ENCODE measurements around the gene KMT2E. TPM values are rescaled to one million over a fixed set of nuclear protein-coding genes. Genes with fewer than 3 reads are reported as not detected.

Gene KMT2E
- total RNA-seq, 3 donors from 2014 or later (not counting 1 experiment from before 2014, with no cell fraction given) = 272 to 353 (median 345) TPM

DNA sequence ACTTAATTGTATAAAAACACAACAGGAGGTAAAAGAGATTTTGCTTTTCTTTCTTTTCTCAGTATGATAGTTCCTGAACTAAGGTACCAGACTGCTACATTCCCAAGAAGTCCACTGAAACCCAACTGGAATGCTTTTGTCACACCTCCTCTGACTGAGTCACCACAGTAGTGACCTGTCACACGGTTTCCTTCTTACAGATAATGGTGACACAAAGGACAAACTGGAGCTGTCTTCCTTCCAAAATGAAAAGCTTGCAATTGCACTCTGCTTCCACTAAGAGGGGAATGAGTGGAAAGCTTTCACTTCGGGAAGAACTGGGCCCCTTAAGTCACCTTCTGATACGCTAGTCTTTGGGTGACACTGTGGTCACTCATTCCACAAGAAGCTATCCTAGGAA, 122.2 kb downstream of the KMT2E start:
- no peaks in the 10 kb centered on the region for H3K27me3 Mint-ChIP-seq (ENCODE audit: low read depth in 2 of 2)
- H3K27ac Mint-ChIP-seq = peak overlapping the region; percentile 39 to 48
- Histone ChIP-seq H3K4me3 (ENCODE audit: low read length) (no peak overlapping the region), H3K36me3 (ENCODE audit: control insufficient read depth, insufficient read depth, low read length) (peaks cover 48% of the 10 kb centered on the region), H3K27ac (ENCODE audit: low read length) (no peak overlapping the region), H3K27me3 (ENCODE audit: control insufficient read depth, insufficient read depth, low read length) (no peaks in the 10 kb centered on the region), H3K9me3 (ENCODE audit: control insufficient read depth, insufficient read depth, low read length) (no peaks in the 10 kb centered on the region), H3K4me1 (ENCODE audit: control insufficient read depth, insufficient read depth, low read length) (peaks cover under 1% of the 10 kb centered on the region)
- peaks cover 2% of the 10 kb centered on the region for H3K36me3 Mint-ChIP-seq
- no peak for ATAC-seq
- H3K4me3 Mint-ChIP-seq = no peak overlapping the region
- H3K9me3 Mint-ChIP-seq = no peaks in the 10 kb centered on the region
- 89% methylated on average over 3 of the region's 3 CpGs for WGBS (ENCODE audit: insufficient coverage)
- intact Hi-C loops (cut with micrococcal nuclease) = no loop called here
- TF ChIP-seq, protein P1, sequence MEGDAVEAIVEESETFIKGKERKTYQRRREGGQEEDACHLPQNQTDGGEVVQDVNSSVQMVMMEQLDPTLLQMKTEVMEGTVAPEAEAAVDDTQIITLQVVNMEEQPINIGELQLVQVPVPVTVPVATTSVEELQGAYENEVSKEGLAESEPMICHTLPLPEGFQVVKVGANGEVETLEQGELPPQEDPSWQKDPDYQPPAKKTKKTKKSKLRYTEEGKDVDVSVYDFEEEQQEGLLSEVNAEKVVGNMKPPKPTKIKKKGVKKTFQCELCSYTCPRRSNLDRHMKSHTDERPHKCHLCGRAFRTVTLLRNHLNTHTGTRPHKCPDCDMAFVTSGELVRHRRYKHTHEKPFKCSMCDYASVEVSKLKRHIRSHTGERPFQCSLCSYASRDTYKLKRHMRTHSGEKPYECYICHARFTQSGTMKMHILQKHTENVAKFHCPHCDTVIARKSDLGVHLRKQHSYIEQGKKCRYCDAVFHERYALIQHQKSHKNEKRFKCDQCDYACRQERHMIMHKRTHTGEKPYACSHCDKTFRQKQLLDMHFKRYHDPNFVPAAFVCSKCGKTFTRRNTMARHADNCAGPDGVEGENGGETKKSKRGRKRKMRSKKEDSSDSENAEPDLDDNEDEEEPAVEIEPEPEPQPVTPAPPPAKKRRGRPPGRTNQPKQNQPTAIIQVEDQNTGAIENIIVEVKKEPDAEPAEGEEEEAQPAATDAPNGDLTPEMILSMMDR (IDR thresholded peaks at IDR 0.05) = no peak
- H3K4me1 Mint-ChIP-seq = peaks cover 52 to 56% of the 10 kb centered on the region in 2 donors
- no peak for DNase-seq

DNA sequence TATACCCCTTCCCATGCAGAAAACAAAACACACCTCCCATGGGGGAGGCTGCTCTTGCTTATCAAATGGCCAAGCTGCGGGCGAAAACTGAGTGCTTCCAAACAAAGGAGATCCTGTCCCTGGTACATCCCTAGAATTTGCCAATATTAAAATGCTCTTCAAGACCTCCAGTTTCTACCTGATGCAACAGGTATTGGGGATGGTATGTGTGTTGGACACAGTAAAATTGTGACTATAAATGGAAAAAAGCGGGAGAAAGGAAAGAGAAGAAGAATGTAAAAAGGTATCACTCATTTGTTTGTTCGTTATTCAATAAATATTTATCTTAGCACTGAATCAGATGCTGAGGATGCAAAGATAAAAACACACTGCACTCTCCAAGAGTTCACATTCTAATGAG, 123.9 kb downstream of the KMT2E start:
- WGBS (ENCODE audit: insufficient coverage) = 96% methylated on average over 4 of the region's 4 CpGs

DNA sequence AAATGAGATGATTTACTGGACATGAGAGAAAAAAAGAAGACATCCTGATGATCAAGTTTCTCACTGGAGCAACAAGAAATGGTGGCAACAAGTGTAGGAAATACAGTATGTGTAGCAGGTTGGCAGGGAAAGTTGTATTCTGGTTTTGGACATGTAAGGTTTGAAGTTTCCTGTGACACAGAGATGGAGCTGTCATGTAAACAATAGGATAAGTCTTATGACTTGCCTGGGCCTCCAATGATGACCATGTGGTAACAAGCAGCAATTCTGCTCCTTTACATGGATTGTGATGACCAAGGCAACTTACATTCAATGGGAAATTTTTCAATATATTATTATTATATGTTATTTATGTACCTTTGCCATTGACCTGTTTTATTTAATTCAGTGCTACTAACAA, 125.4 kb downstream of the KMT2E start:
- peaks cover 16% of the 10 kb centered on the region for H3K36me3 Mint-ChIP-seq
- Histone ChIP-seq H3K4me1 (ENCODE audit: control insufficient read depth, insufficient read depth, low read length) (no peaks in the 10 kb centered on the region), H3K9me3 (ENCODE audit: control insufficient read depth, insufficient read depth, low read length) (no peaks in the 10 kb centered on the region), H3K4me3 (ENCODE audit: low read length) (no peak overlapping the region), H3K27me3 (ENCODE audit: control insufficient read depth, insufficient read depth, low read length) (no peaks in the 10 kb centered on the region), H3K27ac (ENCODE audit: low read length) (no peak overlapping the region), H3K36me3 (ENCODE audit: control insufficient read depth, insufficient read depth, low read length) (peaks cover 52% of the 10 kb centered on the region)
- no peak for ATAC-seq
- intact Hi-C loops (cut with micrococcal nuclease) = no loop called here
- TF ChIP-seq, protein P1 (IDR thresholded peaks at IDR 0.05) = no peak
- H3K4me1 Mint-ChIP-seq = peaks cover 33 to 39% of the 10 kb centered on the region in 2 donors
- no peak overlapping the region for H3K4me3 Mint-ChIP-seq
- H3K27ac Mint-ChIP-seq = peak overlapping the region in 1 of 2 donors; percentile 65
- DNase-seq = no peak
- H3K9me3 Mint-ChIP-seq = no peaks in the 10 kb centered on the region
- H3K27me3 Mint-ChIP-seq (ENCODE audit: low read depth in 2 of 2) = no peaks in the 10 kb centered on the region

More for the DNA sequence above, 123.9 kb downstream of the KMT2E start:
- H3K4me3 Mint-ChIP-seq = no peak overlapping the region
- DNase-seq (no peak), ATAC-seq (no peak)
- TF ChIP-seq, protein P1 (IDR thresholded peaks at IDR 0.05) = no peak
- no peaks in the 10 kb centered on the region for H3K27me3 ChIP-seq (ENCODE audit: control insufficient read depth, insufficient read depth, low read length)
- no peak overlapping the region for H3K27ac ChIP-seq (ENCODE audit: low read length)
- peaks cover 47% of the 10 kb centered on the region for H3K36me3 ChIP-seq (ENCODE audit: control insufficient read depth, insufficient read depth, low read length)
- intact Hi-C loops (cut with micrococcal nuclease) = no loop called here
- peaks cover 16% of the 10 kb centered on the region for H3K36me3 Mint-ChIP-seq
- no peak overlapping the region for H3K4me3 ChIP-seq (ENCODE audit: low read length)
- peaks cover 41 to 45% of the 10 kb centered on the region in 2 donors for H3K4me1 Mint-ChIP-seq
- no peaks in the 10 kb centered on the region for H3K27me3 Mint-ChIP-seq (ENCODE audit: low read depth in 2 of 2)
- H3K9me3 Mint-ChIP-seq = no peaks in the 10 kb centered on the region
- no peak overlapping the region for H3K27ac Mint-ChIP-seq
- no peaks in the 10 kb centered on the region for H3K4me1 ChIP-seq (ENCODE audit: control insufficient read depth, insufficient read depth, low read length)
- no peaks in the 10 kb centered on the region for H3K9me3 ChIP-seq (ENCODE audit: control insufficient read depth, insufficient read depth, low read length)

DNA sequence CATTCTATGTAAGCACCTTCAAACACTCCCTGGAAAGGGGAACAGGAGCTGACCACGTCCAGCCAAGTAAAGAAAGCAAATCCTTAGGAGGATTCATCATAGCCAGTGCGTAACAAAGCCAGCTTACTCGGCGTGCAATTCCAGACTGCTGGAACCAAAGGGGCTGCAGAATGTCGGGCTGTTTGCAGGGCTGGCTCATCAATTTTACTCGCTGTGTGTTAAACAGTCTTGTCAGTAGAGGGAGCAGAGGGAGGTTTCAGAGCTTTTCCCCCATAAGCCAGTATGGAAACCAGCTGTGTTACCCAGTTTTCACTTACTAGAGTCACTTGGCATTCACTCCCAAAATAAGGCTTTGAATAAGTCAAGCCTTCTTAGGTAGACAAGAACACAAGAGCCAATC, 127.1 kb downstream of the KMT2E start:
- 97% methylated on average over 6 of the region's 6 CpGs for WGBS (ENCODE audit: insufficient coverage)
- TF ChIP-seq, protein P1 (IDR thresholded peaks at IDR 0.05) = peak; percentile 15
- H3K27me3 Mint-ChIP-seq (ENCODE audit: low read depth in 2 of 2) = no peaks in the 10 kb centered on the region
- Histone ChIP-seq H3K27ac (ENCODE audit: low read length) (no peak overlapping the region), H3K9me3 (ENCODE audit: control insufficient read depth, insufficient read depth, low read length) (no peaks in the 10 kb centered on the region), H3K4me1 (ENCODE audit: control insufficient read depth, insufficient read depth, low read length) (no peaks in the 10 kb centered on the region), H3K27me3 (ENCODE audit: control insufficient read depth, insufficient read depth, low read length) (no peaks in the 10 kb centered on the region), H3K36me3 (ENCODE audit: control insufficient read depth, insufficient read depth, low read length) (peaks cover 58% of the 10 kb centered on the region), H3K4me3 (ENCODE audit: low read length) (no peak overlapping the region)
- H3K4me3 Mint-ChIP-seq = no peak overlapping the region
- intact Hi-C loops (cut with micrococcal nuclease) = no loop called here
- H3K27ac Mint-ChIP-seq = peak overlapping the region in 1 of 2 donors; percentile 15
- peaks cover 25 to 39% of the 10 kb centered on the region in 2 donors for H3K4me1 Mint-ChIP-seq
- DNase-seq (peak in 1 of 2 donors; percentile 33), ATAC-seq (no peak)
- H3K9me3 Mint-ChIP-seq = no peaks in the 10 kb centered on the region
- peaks cover 16% of the 10 kb centered on the region for H3K36me3 Mint-ChIP-seq
